ENCODE data around the gene SNX6.
"Not testable (repeated sequence)": the region's sequence is repeated elsewhere in the genome, so short reads cannot be mapped to it uniquely, and the experiment has no call there.

DNA sequence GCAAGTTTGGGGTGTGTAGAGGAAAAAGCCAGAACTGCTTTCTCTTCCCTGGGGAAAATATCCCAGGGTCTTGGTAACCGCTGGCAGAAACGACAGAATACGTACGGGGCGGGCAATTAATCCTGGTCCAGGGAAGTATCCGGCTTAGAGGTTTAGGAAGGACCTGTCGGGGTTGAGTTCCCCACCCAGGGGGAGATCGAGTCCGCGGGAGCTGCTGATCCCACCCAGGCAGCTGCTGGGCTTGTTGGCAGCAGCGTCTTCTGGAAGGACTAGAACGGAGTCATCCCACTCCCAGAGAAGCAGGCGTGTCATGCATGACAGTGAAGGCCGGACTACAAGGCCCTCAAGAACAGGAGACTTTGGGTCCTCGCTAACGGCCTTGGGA is 82.8 kb downstream of the SNX6 start:
- TF ChIP-seq, protein P1, sequence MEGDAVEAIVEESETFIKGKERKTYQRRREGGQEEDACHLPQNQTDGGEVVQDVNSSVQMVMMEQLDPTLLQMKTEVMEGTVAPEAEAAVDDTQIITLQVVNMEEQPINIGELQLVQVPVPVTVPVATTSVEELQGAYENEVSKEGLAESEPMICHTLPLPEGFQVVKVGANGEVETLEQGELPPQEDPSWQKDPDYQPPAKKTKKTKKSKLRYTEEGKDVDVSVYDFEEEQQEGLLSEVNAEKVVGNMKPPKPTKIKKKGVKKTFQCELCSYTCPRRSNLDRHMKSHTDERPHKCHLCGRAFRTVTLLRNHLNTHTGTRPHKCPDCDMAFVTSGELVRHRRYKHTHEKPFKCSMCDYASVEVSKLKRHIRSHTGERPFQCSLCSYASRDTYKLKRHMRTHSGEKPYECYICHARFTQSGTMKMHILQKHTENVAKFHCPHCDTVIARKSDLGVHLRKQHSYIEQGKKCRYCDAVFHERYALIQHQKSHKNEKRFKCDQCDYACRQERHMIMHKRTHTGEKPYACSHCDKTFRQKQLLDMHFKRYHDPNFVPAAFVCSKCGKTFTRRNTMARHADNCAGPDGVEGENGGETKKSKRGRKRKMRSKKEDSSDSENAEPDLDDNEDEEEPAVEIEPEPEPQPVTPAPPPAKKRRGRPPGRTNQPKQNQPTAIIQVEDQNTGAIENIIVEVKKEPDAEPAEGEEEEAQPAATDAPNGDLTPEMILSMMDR (IDR thresholded peaks at IDR 0.05): not testable (repeated sequence)
- TF ChIP-seq POLR2A (IDR thresholded peaks at IDR 0.05): not testable (repeated sequence)

Data from adrenal gland (tissue), 5 donors.